ENCODE measurements around the gene STIM2.

DNA sequence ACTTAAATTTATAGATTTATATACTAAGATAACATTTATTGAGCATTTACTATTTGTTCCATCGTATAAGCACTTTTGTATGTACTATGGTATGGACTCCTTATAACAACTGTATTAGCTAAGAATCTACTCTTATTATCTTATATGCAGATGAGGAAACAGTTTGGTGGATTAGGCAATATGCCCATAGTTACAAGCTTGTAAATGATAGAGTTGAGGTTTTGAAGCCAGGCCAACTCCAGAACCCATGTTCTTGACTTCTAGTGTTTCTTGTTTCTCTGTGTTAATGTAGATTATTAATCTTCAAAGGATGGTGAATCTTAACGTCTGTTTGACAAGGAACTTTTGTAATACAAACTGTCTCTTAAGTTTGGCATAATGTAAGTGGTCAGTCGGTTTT, 71.3 kb downstream of the STIM2 start:
- TF ChIP-seq, protein P1, sequence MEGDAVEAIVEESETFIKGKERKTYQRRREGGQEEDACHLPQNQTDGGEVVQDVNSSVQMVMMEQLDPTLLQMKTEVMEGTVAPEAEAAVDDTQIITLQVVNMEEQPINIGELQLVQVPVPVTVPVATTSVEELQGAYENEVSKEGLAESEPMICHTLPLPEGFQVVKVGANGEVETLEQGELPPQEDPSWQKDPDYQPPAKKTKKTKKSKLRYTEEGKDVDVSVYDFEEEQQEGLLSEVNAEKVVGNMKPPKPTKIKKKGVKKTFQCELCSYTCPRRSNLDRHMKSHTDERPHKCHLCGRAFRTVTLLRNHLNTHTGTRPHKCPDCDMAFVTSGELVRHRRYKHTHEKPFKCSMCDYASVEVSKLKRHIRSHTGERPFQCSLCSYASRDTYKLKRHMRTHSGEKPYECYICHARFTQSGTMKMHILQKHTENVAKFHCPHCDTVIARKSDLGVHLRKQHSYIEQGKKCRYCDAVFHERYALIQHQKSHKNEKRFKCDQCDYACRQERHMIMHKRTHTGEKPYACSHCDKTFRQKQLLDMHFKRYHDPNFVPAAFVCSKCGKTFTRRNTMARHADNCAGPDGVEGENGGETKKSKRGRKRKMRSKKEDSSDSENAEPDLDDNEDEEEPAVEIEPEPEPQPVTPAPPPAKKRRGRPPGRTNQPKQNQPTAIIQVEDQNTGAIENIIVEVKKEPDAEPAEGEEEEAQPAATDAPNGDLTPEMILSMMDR (optimal IDR thresholded peaks at IDR 0.05 in 1 of 3, IDR thresholded peaks at IDR 0.05 in 1 of 3, conservative IDR thresholded peaks at IDR 0.05 in 1 of 3; ENCODE audit: extremely low read depth in 1 of 3, insufficient read depth in 2 of 3, low read length in 3 of 3), result no peak
- no peak for TF ChIP-seq EZH2 (IDR thresholded peaks at IDR 0.05; ENCODE audit: low read length)

Measured in keratinocyte (primary cell).